ENCODE measurements around the gene HNF1A. TPM values are rescaled to one million over a fixed set of nuclear protein-coding genes. Genes with fewer than 3 reads are reported as not detected.

The HNF1A gene
- total RNA-seq, 1 donor from 2014 or later: not detected

GRCh38 chr12:120971299-120972180 is 6.8 kb upstream of the HNF1A start:
- Histone ChIP-seq H3K36me3 (ENCODE audit: control insufficient read depth in 3 of 3, insufficient read depth in 3 of 3, low read length in 3 of 3) (no peaks in the 10 kb centered on the region), H3K9ac (ENCODE audit: low read depth in 1 of 3, low read length in 3 of 3) (no peak overlapping the region), H3K4me1 (ENCODE audit: control insufficient read depth in 3 of 3, insufficient read depth in 3 of 3, low read length in 3 of 3) (no peaks in the 10 kb centered on the region), H3K27ac (ENCODE audit: low read depth, low read length) (no peak overlapping the region), H3K27me3 (ENCODE audit: control insufficient read depth in 3 of 3, insufficient read depth in 3 of 3, low read length in 3 of 3) (no peaks in the 10 kb centered on the region), H3K4me3 (ENCODE audit: low read length in 3 of 3) (no peak overlapping the region), H3K9me3 (ENCODE audit: control insufficient read depth in 3 of 3, low read length in 3 of 3) (no peaks in the 10 kb centered on the region)

GRCh38 chr12:120972870-120973543 is 5.3 kb upstream of the HNF1A start:
- Histone ChIP-seq H3K27me3 (ENCODE audit: control insufficient read depth in 3 of 3, insufficient read depth in 3 of 3, low read length in 3 of 3) (no peaks in the 10 kb centered on the region), H3K4me1 (ENCODE audit: control insufficient read depth in 3 of 3, insufficient read depth in 3 of 3, low read length in 3 of 3) (no peaks in the 10 kb centered on the region), H3K4me3 (ENCODE audit: low read length in 3 of 3) (no peak overlapping the region), H3K9me3 (ENCODE audit: control insufficient read depth in 3 of 3, low read length in 3 of 3) (no peaks in the 10 kb centered on the region), H3K27ac (ENCODE audit: low read depth, low read length) (no peak overlapping the region), H3K9ac (ENCODE audit: low read depth in 1 of 3, low read length in 3 of 3) (no peak overlapping the region), H3K36me3 (ENCODE audit: control insufficient read depth in 3 of 3, insufficient read depth in 3 of 3, low read length in 3 of 3) (no peaks in the 10 kb centered on the region)

GRCh38 chr12:120977531-120978295 is 630 bp upstream of the HNF1A start:
- H3K4me3 ChIP-seq (ENCODE audit: low read length in 3 of 3): no peak overlapping the region
- H3K27me3 ChIP-seq (ENCODE audit: control insufficient read depth in 3 of 3, insufficient read depth in 3 of 3, low read length in 3 of 3): no peaks in the 10 kb centered on the region
- H3K4me1 ChIP-seq (ENCODE audit: control insufficient read depth in 3 of 3, insufficient read depth in 3 of 3, low read length in 3 of 3): no peaks in the 10 kb centered on the region
- no peak overlapping the region for H3K9ac ChIP-seq (ENCODE audit: low read depth in 1 of 3, low read length in 3 of 3)
- H3K36me3 ChIP-seq (ENCODE audit: control insufficient read depth in 3 of 3, insufficient read depth in 3 of 3, low read length in 3 of 3): no peaks in the 10 kb centered on the region
- no peaks in the 10 kb centered on the region for H3K9me3 ChIP-seq (ENCODE audit: control insufficient read depth in 3 of 3, low read length in 3 of 3)
- H3K27ac ChIP-seq (ENCODE audit: low read depth, low read length): no peak overlapping the region

GRCh38 chr12:120979220-120979861 is 998 bp downstream of the HNF1A start:
- Histone ChIP-seq H3K9me3 (ENCODE audit: control insufficient read depth in 3 of 3, low read length in 3 of 3) (no peaks in the 10 kb centered on the region), H3K9ac (ENCODE audit: low read depth in 1 of 3, low read length in 3 of 3) (no peak overlapping the region), H3K27ac (ENCODE audit: low read depth, low read length) (no peak overlapping the region), H3K27me3 (ENCODE audit: control insufficient read depth in 3 of 3, insufficient read depth in 3 of 3, low read length in 3 of 3) (no peaks in the 10 kb centered on the region), H3K4me3 (ENCODE audit: low read length in 3 of 3) (no peak overlapping the region), H3K36me3 (ENCODE audit: control insufficient read depth in 3 of 3, insufficient read depth in 3 of 3, low read length in 3 of 3) (no peaks in the 10 kb centered on the region), H3K4me1 (ENCODE audit: control insufficient read depth in 3 of 3, insufficient read depth in 3 of 3, low read length in 3 of 3) (no peaks in the 10 kb centered on the region)

DNA sequence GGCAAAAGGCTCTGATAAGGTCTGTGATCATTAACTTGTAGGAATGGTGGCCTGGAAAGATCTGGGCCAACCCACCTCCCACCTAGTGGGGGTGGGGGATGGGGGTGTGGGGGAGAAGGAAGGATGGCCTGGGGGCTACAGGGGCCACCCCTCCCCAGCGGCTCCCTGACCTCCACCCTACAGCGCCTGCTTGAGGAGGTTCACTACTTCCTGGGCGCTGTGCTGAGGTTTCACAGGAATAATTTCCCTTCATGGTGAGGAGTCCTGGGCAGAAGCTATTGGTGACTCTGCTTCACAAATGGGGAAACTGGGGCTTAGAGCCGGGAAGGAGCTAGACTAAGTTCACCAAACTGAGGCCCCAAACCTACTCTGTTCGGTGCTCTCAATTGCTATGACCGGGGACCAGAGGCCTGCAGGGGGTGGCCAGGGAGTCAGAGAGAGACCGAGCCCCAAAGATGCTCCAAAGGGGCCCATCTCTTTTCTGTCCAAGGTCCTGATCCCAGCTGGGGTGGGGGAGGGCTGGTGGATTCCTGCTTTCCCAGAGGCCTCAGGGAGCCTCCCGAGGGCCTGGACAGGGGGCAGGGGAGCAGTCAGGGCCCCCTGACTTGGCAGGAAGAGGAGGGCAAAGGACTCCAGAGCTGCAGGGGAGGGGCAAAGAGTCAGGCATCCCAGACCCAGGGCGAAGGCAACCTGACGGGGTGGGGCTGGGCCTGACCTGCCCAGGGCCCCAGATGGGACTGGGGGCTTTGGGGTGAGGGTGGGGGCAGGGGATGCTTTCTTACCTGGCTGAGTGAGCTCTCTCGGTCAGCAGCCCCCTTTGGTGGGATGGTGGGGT is 1.7 kb downstream of the HNF1A start:
- Histone ChIP-seq H3K27ac (ENCODE audit: low read depth, low read length) (no peak overlapping the region), H3K36me3 (ENCODE audit: control insufficient read depth in 3 of 3, insufficient read depth in 3 of 3, low read length in 3 of 3) (no peaks in the 10 kb centered on the region), H3K27me3 (ENCODE audit: control insufficient read depth in 3 of 3, insufficient read depth in 3 of 3, low read length in 3 of 3) (no peaks in the 10 kb centered on the region), H3K9ac (ENCODE audit: low read depth in 1 of 3, low read length in 3 of 3) (no peak overlapping the region), H3K4me1 (ENCODE audit: control insufficient read depth in 3 of 3, insufficient read depth in 3 of 3, low read length in 3 of 3) (no peaks in the 10 kb centered on the region), H3K9me3 (ENCODE audit: control insufficient read depth in 3 of 3, low read length in 3 of 3) (no peaks in the 10 kb centered on the region), H3K4me3 (ENCODE audit: low read length in 3 of 3) (no peak overlapping the region)

GRCh38 chr12:120980800-120981368 is 2.5 kb downstream of the HNF1A start:
- Histone ChIP-seq H3K27me3 (ENCODE audit: control insufficient read depth in 3 of 3, insufficient read depth in 3 of 3, low read length in 3 of 3) (no peaks in the 10 kb centered on the region), H3K9me3 (ENCODE audit: control insufficient read depth in 3 of 3, low read length in 3 of 3) (no peaks in the 10 kb centered on the region), H3K4me3 (ENCODE audit: low read length in 3 of 3) (no peak overlapping the region), H3K36me3 (ENCODE audit: control insufficient read depth in 3 of 3, insufficient read depth in 3 of 3, low read length in 3 of 3) (no peaks in the 10 kb centered on the region), H3K4me1 (ENCODE audit: control insufficient read depth in 3 of 3, insufficient read depth in 3 of 3, low read length in 3 of 3) (no peaks in the 10 kb centered on the region), H3K9ac (ENCODE audit: low read depth in 1 of 3, low read length in 3 of 3) (no peak overlapping the region), H3K27ac (ENCODE audit: low read depth, low read length) (no peak overlapping the region)

DNA sequence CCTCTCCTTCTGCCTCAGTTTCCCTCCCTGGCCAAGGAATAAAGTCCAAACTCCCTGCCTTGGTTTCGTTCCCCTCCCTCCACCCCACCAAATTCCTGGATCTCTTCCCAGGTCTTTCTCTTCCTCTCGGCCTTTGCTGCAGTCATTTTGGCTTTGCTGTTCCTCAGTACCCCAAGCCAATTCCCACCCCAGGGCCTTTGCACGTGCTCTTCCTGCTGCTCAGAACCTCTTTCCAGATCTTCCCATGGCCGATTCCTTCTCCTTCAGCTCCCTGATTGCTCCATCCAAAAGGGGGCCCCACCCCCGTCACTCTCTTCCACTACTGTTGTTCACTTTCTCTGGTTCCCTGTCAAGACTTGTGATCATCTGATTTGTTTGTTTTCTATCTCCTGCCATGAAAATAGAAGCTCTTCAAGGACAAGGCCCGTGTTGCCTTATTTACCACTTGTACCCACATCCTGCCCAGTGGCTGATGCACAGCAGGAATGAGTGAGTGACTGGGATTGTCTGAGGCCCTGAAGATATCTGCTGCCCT is 3.1 kb downstream of the HNF1A start:
- no peaks in the 10 kb centered on the region for H3K27me3 ChIP-seq (ENCODE audit: control insufficient read depth in 3 of 3, insufficient read depth in 3 of 3, low read length in 3 of 3)
- H3K4me1 ChIP-seq (ENCODE audit: control insufficient read depth in 3 of 3, insufficient read depth in 3 of 3, low read length in 3 of 3): no peaks in the 10 kb centered on the region
- H3K9me3 ChIP-seq (ENCODE audit: control insufficient read depth in 3 of 3, low read length in 3 of 3): no peaks in the 10 kb centered on the region
- H3K4me3 ChIP-seq (ENCODE audit: low read length in 3 of 3): no peak overlapping the region
- no peak overlapping the region for H3K9ac ChIP-seq (ENCODE audit: low read depth in 1 of 3, low read length in 3 of 3)
- H3K36me3 ChIP-seq (ENCODE audit: control insufficient read depth in 3 of 3, insufficient read depth in 3 of 3, low read length in 3 of 3): no peaks in the 10 kb centered on the region
- no peak overlapping the region for H3K27ac ChIP-seq (ENCODE audit: low read depth, low read length)

- Histone ChIP-seq H3K36me3 (ENCODE audit: control insufficient read depth in 3 of 3, insufficient read depth in 3 of 3, low read length in 3 of 3) (no peaks in the 10 kb centered on the region), H3K27ac (ENCODE audit: low read depth, low read length) (no peak overlapping the region), H3K27me3 (ENCODE audit: control insufficient read depth in 3 of 3, insufficient read depth in 3 of 3, low read length in 3 of 3) (no peaks in the 10 kb centered on the region), H3K4me1 (ENCODE audit: control insufficient read depth in 3 of 3, insufficient read depth in 3 of 3, low read length in 3 of 3) (no peaks in the 10 kb centered on the region), H3K9me3 (ENCODE audit: control insufficient read depth in 3 of 3, low read length in 3 of 3) (no peaks in the 10 kb centered on the region), H3K9ac (ENCODE audit: low read depth in 1 of 3, low read length in 3 of 3) (no peak overlapping the region), H3K4me3 (ENCODE audit: low read length in 3 of 3) (no peak overlapping the region)
Observed at GRCh38 chr12:120982659-120983058, 4.3 kb downstream of the HNF1A start.

DNA sequence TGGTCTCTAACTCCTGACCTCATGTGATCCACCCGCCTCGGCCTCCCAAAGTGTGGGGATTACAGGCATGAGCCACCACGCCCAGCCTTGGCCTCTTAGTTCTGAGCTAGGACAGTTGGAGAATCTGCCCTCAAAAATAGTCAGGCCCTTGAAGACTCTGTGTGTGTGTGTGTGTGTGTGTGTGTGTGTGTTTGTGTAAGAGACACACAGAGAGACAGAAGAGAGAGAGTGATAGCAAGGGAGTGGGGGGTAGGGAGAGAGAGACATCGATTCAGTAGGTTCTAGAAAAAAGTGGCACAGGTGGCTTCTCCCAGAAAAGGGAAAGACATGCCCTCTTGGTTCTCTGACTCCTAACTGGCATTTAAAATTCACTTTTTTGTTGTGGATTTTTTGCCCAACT is 5.4 kb downstream of the HNF1A start:
- no peaks in the 10 kb centered on the region for H3K4me1 ChIP-seq (ENCODE audit: control insufficient read depth in 3 of 3, insufficient read depth in 3 of 3, low read length in 3 of 3)
- no peaks in the 10 kb centered on the region for H3K36me3 ChIP-seq (ENCODE audit: control insufficient read depth in 3 of 3, insufficient read depth in 3 of 3, low read length in 3 of 3)
- no peaks in the 10 kb centered on the region for H3K27me3 ChIP-seq (ENCODE audit: control insufficient read depth in 3 of 3, insufficient read depth in 3 of 3, low read length in 3 of 3)
- H3K4me3 ChIP-seq (ENCODE audit: low read length in 3 of 3): no peak overlapping the region
- no peak overlapping the region for H3K27ac ChIP-seq (ENCODE audit: low read depth, low read length)
- H3K9ac ChIP-seq (ENCODE audit: low read depth in 1 of 3, low read length in 3 of 3): no peak overlapping the region
- no peaks in the 10 kb centered on the region for H3K9me3 ChIP-seq (ENCODE audit: control insufficient read depth in 3 of 3, low read length in 3 of 3)

Measured in skeletal muscle tissue (tissue), 4 donors.